HG03442 (cell line): ENCODE data around the gene OR56A4.
A peak's percentile ranks its signal among the peaks of the same experiment; 100 is the strongest.

Source experiments
- ATAC-seq: cut with Tn5 transposase; IDR thresholded peaks from one replicate; pipeline ENCODE4 v1.9.1; 2021; ENCODE audit warnings: mild to moderate bottlenecking, moderate library complexity; ENCODE audit not compliant: unreplicated experiment

The OR56A4 gene, protein sequence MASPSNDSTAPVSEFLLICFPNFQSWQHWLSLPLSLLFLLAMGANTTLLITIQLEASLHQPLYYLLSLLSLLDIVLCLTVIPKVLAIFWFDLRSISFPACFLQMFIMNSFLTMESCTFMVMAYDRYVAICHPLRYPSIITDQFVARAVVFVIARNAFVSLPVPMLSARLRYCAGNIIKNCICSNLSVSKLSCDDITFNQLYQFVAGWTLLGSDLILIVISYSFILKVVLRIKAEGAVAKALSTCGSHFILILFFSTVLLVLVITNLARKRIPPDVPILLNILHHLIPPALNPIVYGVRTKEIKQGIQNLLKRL

GRCh38 chr11:6006846-6007245 lies at the start of gene OR56A4:
TSS of gene OR56A4 (minus strand) at chr11:6006946. CDS start at chr11:6002992, 3,954 bp downstream.
- no peak for ATAC-seq

DNA sequence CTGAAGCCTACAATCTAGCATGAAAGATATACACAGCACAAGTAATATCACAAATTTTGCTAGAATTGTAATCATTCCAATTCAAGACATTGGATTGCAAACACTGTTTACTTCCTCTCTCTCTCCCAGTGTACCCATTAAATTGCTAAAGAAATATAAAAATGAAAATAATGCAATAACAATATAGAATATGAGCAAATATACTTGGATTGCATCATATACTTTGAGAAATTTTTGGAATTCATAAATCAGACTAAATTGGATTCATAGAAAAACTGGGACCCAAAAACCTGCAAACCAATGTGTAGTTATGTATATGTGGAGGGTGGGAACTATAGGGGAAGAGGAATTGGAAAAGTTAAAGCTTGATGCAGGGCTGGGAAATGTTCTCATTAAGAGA lies 48.8 kb upstream of the OR56A4 start:
- ATAC-seq = no peak

DNA sequence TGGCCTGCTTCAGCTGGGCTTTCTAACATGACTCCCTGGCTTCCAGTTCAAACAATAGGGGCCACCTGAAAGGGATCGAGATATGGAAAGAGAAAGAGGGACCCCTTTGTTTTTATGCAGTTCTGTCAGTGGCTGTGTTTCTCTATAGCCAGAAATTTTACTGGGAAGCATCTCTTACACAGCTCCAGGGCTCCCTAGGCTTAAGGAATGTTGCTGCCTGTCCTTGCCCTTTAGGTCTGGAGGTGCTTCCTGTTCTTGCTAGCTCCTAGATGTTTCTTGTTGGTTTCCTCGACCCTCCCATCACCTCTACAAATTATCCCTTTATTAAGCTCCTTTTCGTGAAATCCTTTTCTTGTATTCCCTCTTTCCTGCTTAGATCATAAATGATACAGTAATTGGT lies 45.6 kb upstream of the OR56A4 start:
- ATAC-seq = no peak

- ATAC-seq = no peak
Measured at GRCh38 chr11:6040874-6041273, 34.1 kb upstream of the OR56A4 start.

DNA sequence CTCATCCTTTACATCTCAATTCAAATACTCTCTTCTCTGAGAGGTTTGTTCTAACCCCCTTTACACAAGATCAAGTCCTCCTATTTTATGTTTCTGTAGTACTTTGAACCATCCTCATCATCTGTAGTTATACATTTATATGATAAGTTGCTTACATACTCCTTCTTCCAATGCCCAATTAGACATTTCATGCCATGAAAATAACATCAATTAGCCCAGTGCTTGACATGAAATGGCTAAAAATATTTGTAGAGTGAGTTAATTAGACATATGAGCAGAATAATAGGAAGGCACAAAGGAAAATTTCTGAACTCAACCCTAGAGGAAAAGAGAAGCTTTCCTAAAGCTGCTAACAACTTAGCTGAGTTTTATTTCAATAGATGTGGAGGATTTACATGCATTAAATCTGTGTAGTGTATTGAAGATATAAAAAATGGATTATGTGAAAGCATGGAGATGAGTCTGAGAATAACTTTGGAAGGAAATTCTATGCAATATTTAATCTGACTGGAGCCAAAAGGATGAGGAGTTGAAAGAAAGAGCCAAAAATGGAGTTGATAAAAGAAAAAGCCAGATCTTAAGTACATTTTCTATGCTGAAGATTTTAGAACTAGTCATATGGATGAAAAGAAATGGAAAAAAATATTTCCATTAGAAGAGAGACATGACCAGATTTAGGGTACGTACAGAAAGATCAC lies 24.1 kb upstream of the OR56A4 start, which contains the start of gene OR56A1:
Gene OR56A1 (minus strand): TSS at position 51 of the 698 bp plus-strand sequence. CDS start 3,066 bp downstream, outside the sequence.
- ATAC-seq = no peak

- ATAC-seq = no peak
Measured at GRCh38 chr11:6027501-6027900, 20.8 kb upstream of the OR56A4 start.

DNA sequence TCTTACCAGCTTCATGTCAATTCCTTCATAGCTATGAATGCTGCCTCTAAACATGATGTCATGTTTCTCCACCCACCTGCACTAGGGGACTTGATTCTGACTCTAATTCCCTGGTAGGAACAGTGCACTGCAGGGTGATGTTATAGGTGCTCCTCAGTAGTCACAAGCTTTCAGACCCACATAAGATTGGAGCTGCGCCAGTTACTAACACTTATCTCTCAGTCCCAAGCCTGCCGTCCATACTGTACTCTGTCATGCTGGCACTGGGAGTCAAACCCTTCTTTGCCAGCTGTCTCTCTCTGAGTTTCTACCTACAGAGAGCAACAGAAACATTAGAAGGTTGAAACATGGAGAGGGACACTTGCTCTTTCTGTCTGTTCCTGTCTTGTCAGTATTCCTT lies 18.3 kb upstream of the OR56A4 start:
- no peak for ATAC-seq

- peak; percentile 66 for ATAC-seq
Measured at GRCh38 chr11:6022956-6023355, 16.2 kb upstream of the OR56A4 start.

GRCh38 chr11:6013042-6013441 lies 6.3 kb upstream of the OR56A4 start:
- no peak for ATAC-seq

GRCh38 chr11:6012035-6012668 lies 5.4 kb upstream of the OR56A4 start:
- ATAC-seq = no peak

GRCh38 chr11:6006395-6006794 lies 351 bp downstream of the OR56A4 start:
- ATAC-seq = no peak

DNA sequence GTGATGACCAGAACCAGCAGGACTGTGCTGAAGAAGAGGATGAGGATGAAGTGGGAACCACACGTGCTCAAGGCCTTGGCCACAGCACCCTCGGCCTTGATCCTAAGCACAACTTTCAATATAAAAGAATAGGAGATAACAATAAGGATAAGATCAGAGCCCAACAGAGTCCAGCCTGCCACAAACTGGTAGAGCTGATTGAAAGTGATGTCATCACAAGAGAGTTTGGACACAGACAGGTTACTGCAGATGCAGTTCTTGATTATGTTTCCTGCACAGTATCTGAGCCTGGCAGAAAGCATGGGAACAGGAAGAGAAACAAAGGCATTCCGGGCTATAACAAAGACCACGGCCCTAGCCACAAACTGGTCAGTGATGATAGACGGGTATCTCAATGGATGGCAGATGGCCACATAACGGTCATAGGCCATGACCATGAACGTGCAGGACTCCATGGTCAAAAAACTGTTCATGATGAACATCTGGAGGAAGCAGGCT lies 4.5 kb downstream of the OR56A4 start:
- no peak for ATAC-seq

- ATAC-seq = no peak
Measured at GRCh38 chr11:5994791-5995190, 12.0 kb downstream of the OR56A4 start.

DNA sequence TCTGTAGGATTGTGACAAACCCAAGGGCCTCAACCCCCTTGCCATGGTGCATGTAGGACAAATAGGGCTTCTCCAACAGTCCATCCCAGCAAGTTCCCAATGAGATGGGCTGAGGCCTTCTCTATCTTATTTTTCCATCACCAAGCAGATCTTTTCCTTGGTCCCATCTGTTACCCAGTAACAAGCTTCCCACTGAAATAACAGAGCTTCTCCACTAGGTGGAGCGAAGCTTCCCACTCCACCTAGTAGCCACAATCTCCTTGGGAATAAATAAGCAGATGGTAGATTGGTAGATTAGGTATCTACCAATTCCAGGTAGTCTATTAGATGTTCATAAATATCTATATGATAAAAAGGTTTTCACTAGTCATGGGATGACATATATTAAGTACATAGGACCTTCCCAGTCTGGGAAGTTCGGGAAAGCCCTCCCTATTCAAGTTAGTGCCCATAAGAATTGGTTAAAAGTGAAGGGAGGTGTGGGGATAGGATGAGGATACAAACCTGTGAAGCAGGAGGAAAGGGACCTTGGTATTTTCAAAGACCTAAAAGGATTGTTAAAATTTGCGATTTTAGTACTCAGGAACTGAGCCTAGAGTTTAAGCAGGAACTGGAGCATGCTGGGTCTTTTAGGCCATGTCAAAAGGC lies 14.0 kb downstream of the OR56A4 start:
- ATAC-seq = no peak

GRCh38 chr11:5992150-5992549 lies 14.6 kb downstream of the OR56A4 start:
- no peak for ATAC-seq

DNA sequence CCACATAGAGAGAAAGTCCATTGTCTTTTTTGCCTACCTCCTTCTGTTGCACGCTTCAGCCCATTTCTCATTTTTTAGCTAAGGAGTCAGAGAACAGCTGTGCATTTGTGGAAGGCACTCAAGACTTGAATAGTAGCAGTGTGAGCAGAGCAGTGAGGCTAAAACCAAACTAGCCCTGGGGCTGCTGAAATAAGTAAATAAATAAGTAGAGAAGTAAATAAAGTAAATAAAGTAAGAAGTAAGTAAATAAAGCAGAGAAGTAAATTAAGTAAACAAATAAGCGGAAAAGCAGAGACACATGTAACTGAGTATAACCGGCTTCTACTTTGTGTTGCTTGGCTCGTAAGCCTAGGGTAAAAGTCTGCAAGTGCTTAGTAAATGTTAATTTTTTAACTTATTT lies 17.5 kb downstream of the OR56A4 start:
- no peak for ATAC-seq

- no peak for ATAC-seq
Measured at GRCh38 chr11:5986885-5987284, 19.9 kb downstream of the OR56A4 start, which contains the start of gene OR52L1. TSS of gene OR52L1 (minus strand) at chr11:5986985. CDS start at chr11:5986930, 55 bp downstream.

DNA sequence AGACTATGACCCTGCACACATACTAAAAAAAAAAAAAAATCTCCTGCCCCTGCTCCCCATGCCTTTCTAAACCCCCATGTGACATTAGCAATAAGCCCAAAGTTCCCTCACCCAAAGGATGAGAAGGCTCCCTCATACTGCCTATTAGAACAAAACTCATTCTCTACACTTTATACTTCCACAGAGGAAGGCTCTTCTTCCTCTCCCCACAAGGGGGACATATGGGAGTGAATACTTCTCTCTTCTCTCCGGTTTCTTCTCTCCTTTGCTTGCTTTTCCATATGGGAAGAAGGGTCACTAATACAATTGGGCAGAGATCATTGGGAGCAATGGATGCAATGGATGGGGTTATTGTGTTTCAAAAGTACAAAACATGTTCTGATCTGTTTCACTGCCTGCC lies 23.3 kb downstream of the OR56A4 start:
- ATAC-seq = no peak

GRCh38 chr11:5973530-5973929 lies 33.2 kb downstream of the OR56A4 start:
- no peak for ATAC-seq

DNA sequence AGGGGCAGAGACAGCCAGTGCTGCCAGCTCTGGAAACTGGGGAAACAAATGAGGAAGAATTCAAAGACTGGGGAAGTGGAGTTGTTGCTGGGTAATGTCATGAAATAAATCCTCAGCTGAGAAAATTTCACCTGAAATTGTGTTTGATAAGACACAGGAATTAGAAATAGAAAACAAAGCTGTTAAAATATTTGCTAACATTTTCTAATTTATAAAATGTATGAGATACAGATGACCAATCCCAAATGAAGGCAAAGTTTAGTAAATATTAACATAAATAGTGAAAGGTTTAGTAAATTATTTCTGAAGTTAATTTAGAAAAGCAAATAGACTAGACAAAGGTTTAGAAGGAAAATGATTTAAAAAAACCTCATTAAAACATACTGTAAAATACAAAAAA lies 38.4 kb downstream of the OR56A4 start, which contains the start of gene OR56A5:
Gene OR56A5 (minus strand): TSS at position 101 of the 400 bp plus-strand sequence. CDS start 0 bp downstream, at position 101.
- ATAC-seq = no peak

- no peak for ATAC-seq
Measured at GRCh38 chr11:5967708-5968107, 39.0 kb downstream of the OR56A4 start.
